NCI-H524 treated with DMSO at 0.1 percent for 48 hours (cell line): ENCODE data around the gene PRKAG1.

Source experiments
- DNase-seq: peaks from one replicate; lab custom pipeline; 2025; lab: John Stamatoyannopoulos, UW

The PRKAG1 gene

DNA sequence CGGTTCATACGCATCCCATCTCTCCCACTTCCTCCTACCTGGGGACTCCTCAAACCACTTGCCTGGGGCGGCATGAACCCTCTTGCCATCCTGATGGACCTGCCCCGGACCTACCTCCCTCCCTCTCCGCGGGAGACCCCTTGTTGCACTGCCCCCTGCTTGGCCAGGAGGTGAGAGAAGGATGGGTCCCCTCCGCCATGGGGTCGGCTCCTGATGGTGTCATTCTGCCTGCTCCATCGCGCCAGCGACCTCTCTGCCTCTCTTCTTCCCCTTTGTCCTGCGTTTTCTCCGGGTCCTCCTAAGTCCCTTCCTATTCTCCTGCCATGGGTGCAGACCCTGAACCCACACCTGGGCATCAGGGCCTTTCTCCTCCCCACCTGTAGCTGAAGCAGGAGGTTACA is 36.8 kb downstream of the PRKAG1 start:
- DNase-seq = no peak

DNA sequence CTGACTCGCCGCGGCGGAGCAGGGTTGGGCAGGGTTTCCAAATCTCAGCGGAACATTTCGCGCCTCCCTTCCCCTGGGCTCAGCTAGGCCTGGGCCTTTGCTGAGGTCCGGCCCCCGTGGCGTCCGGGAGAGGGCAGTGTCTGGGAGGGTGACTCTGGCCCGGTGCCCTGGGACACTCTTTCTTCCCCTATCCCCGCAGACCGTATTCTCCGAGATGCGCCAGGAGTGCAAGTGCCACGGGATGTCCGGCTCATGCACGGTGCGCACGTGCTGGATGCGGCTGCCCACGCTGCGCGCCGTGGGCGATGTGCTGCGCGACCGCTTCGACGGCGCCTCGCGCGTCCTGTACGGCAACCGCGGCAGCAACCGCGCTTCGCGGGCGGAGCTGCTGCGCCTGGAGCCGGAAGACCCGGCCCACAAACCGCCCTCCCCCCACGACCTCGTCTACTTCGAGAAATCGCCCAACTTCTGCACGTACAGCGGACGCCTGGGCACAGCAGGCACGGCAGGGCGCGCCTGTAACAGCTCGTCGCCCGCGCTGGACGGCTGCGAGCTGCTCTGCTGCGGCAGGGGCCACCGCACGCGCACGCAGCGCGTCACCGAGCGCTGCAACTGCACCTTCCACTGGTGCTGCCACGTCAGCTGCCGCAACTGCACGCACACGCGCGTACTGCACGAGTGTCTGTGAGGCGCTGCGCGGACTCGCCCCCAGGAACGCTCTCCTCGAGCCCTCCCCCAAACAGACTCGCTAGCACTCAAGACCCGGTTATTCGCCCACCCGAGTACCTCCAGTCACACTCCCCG is 37.4 kb downstream of the PRKAG1 start:
- DNase-seq = no peak

DNA sequence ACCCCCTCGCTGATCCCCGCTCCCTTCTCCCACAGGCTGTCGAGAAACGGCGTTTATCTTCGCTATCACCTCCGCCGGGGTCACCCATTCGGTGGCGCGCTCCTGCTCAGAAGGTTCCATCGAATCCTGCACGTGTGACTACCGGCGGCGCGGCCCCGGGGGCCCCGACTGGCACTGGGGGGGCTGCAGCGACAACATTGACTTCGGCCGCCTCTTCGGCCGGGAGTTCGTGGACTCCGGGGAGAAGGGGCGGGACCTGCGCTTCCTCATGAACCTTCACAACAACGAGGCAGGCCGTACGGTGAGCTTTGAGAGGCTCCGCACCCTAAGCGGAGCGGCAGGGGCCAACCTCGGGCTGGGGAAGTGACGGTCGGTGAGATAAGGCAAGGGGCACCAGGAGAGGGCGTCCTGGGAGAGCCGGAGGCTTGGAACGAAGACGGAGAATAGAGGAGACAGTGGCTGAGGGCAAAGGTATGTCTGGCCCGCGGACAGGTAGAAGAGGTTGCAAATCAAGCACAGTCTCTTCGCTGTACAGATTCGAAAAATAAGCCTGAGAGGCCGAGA is 38.1 kb downstream of the PRKAG1 start:
- DNase-seq = no peak

DNA sequence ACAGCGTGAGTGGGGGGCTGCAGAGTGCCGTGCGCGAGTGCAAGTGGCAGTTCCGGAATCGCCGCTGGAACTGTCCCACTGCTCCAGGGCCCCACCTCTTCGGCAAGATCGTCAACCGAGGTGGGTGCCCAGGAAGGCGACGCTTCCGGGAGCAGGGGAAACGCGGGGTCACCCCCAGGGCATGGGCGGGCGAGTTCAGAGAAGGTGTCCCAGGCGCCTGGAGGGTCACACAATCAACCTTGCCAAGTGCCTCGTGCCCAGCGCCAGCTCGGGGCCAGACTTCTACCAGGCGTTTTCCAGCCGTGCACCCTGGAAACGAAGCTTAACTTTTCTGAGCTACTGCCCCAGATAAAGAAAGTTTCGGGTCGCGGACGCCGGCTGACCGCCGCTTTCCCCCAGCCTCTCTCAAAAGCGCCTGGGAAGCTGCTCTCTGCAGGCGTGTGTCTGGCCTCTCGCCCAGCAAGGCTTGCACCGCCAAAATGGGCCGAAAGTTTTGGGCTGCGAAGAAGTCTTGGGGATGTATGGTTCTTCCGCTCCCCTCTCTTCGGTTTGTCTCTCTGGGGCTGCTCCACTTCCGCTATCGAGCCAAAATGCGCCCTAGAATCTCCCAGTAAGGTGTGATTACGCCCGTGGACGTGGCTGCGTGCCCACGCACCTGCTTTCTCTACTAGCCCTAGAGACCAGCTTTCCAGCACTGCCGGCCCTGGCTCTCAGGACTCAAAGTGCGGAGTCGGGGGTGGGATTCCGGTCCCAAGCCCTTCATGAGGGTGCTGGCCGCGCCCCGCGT is 38.8 kb downstream of the PRKAG1 start:
- DNase-seq = no peak

DNA sequence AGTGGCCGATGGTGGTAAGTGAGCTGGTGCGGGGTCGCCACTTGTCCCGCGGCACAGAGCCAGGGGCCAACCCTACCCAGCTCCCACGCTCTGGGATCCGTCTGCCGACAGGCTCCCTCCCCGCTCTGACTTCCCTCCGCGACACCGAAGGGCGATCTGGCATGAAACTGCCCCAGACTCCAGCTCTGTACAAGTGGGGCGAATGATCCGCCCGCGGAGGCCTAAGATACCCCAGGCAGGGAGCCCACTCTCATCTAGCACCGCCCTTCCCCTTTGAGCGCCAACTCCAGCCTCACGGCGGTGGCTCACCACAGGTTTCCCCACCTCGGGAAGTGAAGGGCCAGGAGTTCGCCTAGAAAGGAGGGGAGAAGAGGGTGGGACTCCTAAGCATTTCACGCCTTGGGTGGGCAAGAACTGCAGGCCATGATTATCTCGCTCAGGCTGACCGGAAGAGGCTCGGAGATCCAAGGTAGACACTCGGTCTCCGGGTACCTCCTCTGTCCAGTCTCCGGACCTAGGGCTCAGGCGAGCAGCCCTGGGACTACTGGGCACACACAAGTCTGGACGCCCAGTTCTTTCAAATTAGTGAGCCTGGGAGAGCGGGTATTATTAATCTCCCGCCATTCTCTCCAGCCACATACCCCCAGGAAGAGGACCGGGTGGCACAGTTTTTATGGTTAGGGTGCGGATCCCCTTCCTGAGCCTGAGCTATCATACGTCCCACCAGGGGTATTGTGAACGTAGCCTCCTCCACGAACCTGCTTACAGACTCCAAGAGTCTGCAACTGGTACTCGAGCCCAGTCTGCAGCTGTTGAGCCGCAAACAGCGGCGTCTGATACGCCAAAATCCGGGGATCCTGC is 39.6 kb downstream of the PRKAG1 start:
- no peak for DNase-seq

DNA sequence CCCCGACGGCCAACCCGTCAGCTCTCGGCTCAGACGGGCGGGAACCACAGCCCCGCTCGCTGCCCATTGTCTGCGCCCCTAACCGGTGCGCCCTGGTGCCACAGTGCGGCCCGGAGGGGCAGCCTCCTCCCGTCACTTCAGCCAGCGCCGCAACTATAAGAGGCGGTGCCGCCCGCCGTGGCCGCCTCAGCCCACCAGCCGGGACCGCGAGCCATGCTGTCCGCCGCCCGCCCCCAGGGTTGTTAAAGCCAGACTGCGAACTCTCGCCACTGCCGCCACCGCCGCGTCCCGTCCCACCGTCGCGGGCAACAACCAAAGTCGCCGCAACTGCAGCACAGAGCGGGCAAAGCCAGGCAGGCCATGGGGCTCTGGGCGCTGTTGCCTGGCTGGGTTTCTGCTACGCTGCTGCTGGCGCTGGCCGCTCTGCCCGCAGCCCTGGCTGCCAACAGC is 40.3 kb downstream of the PRKAG1 start, which contains the start of gene WNT1:
Gene WNT1 (plus strand): TSS at position 32 of the 450 bp plus-strand sequence. CDS start 329 bp downstream, at position 361.
- DNase-seq = no peak

DNA sequence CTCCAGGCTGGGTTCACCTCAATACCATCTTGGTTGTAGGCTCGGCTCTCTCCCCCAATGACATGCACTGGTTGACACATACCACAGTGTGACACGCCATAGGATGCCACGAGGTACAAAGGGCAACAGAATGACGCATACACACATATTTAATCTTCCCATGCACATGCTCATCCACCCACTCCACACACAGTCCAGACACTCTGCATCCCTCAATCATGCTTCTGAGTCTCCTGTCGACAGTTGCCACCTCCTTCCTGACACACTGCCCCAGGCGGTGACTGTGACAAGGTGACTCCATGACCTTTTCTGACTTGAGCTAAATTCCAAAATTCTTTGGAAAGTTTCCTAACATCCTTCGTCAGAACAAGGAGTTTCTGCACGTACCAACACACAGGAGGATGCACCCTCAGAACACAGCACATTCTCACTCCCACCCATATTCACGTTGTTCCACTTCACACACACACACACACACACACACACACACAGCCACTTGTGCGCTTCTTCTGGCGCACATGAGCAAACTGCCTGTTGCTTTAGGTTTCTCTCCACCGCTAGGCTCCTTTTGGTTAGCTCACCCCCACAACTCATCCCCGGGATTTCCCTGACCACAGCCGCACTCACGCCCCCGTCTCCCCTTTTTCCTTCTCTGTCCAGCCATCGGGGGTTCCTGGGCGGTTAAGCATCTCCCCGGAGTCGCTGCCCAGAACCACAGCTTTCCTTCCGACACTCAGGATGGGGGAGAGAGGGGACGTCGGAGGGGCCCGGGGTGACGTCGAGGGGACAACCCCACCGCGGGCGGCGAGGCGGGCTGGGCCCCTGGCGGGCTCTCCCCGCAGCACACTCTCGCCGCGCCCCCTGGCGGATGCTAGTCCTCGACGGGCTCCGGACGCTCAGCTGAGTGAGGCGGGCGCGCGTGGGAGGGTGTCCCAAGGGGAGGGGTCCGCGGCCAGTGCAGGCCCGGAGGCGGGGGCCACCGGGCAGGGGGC is 41.0 kb downstream of the PRKAG1 start:
- DNase-seq = no peak

DNA sequence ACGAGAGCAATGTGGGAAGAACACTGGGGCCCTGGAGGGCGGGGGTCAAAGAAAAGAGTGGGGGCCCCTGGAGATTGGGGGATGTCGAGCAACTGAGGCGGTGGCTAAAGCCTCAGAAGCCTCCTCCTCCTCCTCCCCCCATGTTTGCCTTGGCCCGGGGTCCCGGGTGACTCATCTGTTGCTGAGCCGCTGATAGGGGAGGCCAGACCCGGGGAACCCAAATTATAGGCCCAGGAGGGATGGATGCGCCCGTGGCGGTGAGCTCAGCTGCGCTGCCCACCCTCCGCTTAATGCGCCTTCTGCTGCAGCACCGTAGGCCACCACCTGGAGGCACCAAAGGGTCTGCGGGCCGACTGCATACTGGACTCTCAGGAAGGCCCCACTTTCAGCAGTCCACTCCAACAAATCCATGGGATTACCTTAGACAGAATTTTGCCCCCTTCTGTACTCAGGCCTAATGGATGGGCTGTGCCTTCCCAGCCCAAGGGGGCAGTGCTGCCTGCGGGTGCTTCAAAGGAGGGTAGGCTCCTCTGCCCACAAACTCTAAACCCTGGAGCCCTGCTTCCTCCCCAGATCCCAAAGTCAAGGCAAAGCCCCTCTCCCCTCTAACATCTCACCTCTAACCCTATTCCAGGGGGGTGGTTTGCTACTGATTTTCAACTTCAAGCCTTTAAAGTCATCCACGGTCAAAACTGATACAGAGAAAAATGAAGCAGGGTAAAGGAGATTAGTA is 44.5 kb downstream of the PRKAG1 start:
- no peak for DNase-seq

DNA sequence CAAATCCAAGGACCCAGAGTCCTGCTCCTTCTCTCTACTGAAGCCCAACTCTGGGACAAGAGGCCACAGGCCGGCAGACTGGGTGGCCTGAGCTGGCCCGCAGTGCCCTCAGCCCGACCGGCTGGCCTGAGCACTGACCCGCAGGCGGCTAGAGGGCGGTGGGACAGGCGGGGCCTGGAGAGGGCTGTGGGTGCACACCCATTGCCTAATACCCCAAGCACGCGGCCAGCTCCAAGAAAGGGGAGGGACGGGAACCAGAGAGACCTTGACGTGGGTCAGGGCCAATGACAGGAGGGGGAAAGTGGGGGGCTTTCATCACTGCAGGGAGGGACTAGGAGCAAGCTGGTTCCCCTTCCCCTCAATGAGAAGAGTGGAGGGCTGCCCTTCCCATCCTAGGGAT is 45.0 kb downstream of the PRKAG1 start:
- no peak for DNase-seq

GRCh38 chr12:48972952-48973483 is 45.6 kb downstream of the PRKAG1 start:
- no peak for DNase-seq

DNA sequence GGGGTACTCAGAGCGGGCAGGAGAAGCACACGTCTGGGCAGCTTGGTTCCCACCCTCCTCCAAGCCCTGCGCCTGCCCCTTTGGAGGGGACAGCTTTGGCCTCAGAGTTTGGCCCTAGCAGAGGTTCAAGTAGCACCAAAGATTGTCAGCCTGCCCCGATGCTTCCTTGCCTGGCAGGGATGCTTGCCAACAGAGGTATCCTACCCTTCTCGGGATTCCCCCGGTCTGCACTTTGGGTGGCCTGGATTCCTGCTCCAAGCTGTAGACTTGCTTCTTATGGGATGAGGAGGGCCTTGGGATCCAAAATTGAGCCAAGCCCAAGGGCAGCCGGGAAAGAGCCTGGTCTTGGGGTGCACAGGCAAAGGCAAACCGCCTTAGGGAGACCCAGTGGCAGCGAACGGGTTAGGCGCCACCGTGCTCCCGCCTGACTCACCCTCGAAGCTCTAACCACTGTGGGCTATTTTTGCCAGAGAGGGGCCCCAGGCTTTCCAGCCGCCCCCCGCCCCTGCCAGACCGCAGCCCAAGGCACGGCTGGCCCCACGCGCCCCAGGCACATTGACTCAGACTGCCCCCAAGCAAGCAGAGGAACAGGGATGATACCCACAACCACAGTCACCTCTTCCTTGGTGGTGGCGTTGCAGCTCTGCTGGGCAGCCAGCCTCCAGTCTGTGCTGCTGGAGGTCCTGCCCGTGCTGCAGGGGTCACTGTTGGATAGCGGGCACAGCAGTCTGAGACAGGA is 46.2 kb downstream of the PRKAG1 start:
- no peak for DNase-seq

DNA sequence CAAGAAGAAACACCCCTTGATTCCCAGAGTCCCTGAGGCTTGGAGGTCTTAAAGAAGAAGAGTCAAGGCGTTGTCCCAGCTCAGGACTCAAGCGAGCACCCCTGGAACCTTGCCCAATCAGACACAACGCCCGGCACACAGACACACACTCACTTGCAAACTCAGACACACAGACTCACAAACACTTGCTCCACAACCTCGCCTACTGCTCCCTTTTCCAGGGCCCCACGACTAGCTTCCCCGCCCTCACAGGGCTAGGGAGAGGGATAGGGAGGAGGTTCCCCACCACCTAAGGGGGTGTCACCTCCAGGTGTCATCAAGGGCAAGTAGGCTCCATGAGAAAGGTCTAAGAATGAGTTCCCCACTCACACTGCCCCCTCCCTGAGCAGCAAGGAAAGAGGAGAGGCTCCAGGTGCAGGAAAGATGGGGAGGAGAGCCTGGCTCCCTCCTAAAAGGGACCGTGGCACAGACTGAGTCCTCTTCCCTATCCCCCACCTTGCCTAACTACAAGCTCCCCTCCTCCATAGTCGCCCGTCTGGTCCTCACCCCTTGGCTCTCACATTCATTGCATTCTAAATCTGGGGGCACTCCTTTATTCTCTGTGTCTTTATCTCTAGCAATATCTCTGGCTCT is 47.8 kb downstream of the PRKAG1 start:
- DNase-seq = no peak

- DNase-seq = no peak
These were observed 48.5 kb downstream of the PRKAG1 start for GRCh38 chr12:48969833-48970701.

DNA sequence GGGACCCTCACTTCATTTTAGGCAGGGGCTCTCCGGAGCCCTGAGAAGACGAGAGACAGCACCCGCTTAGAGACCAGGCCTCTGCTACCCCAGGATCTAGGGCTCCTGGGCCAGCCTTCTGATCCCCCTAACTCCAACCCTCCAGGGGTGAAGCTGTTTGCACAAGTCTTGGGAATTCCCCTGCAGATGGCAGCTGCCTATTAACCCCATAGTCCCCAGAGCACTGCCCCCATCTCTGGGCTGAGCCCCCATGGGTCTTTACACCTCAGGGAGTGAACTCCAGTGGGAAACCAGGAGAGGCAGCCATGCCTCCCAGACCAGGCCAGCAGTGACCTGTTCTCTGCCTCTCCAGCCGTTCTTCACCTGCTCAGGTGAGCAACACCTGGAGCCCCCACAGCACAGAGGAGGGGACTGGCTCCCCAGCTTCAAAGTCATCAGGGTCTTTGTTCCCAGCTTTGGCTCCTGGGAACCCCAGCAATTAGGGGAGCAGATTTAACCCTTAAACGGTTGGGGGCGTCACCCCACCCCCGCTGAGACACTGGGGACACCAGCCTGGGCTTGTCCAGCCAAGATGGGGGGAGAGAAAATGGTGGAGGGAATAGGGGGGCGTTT is 49.3 kb downstream of the PRKAG1 start:
- no peak for DNase-seq

GRCh38 chr12:48968467-48968866 is 50.1 kb downstream of the PRKAG1 start:
- DNase-seq = no peak

- no peak for DNase-seq
These were observed 50.6 kb downstream of the PRKAG1 start for GRCh38 chr12:48967991-48968390.
